ENCODE results near the gene MARCHF11.

GRCh38 chr5:16095612-16096011 is 84.0 kb downstream of the MARCHF11 start:
- no peak for TF ChIP-seq TARDBP (IDR thresholded peaks at IDR 0.05)
- TF ChIP-seq ELF4 (IDR thresholded peaks at IDR 0.05), result no peak
- TF ChIP-seq SUZ12 (IDR thresholded peaks at IDR 0.05), result no peak
- no peak for TF ChIP-seq NFRKB (IDR thresholded peaks at IDR 0.05)
- TF ChIP-seq ARNT (IDR thresholded peaks at IDR 0.05), result no peak
- no peak for TF ChIP-seq ZNF384 (IDR thresholded peaks at IDR 0.05)
- TF ChIP-seq SP1 (IDR thresholded peaks at IDR 0.05), result no peak
- TF ChIP-seq LEF1 (IDR thresholded peaks at IDR 0.05; ENCODE audit: borderline replicate concordance), result no peak
- TF ChIP-seq HDGF (IDR thresholded peaks at IDR 0.05; ENCODE audit: borderline replicate concordance), result no peak
- no peak for TF ChIP-seq FOXK2 (IDR thresholded peaks at IDR 0.05)
- no peak for TF ChIP-seq FOXA1 (IDR thresholded peaks at IDR 0.05)
- no peak for TF ChIP-seq PKNOX1 (IDR thresholded peaks at IDR 0.05)
- TF ChIP-seq BHLHE40 (IDR thresholded peaks at IDR 0.05; ENCODE audit: borderline replicate concordance), result no peak
